Umbilical cord (tissue), 2 donors: ENCODE data around the gene NIPAL3. TPM values are rescaled to one million over a fixed set of nuclear protein-coding genes. Genes with fewer than 3 reads are reported as not detected.

Experiments used
- DNase-seq: peaks from one replicate; pipeline ENCODE4 v3.0.0-alpha.2; 2015; ENCODE audit warnings: low spot score
- total RNA-seq: library from RNA; depleted of rRNA; stranded (reverse); fragments of >200 nt; gene quantifications from one replicate; pipeline ENCODE4 v1.2.3, GENCODE V29; 2014; ENCODE audit warnings: low replicate concordance; ENCODE audit not compliant: insufficient read depth

Gene NIPAL3
- total RNA-seq = 24.6 TPM

- DNase-seq = peak; percentile 99
These were observed at the start of gene NIPAL3 for GRCh38 chr1:24415334-24415909. NIPAL3 (plus strand) TSS chr1:24415802; CDS start chr1:24419548, 3,746 bp downstream.

- DNase-seq = no peak
These were observed 48.9 kb upstream of the NIPAL3 start for GRCh38 chr1:24366707-24367106.

- DNase-seq = no peak
These were observed 46.4 kb upstream of the NIPAL3 start for GRCh38 chr1:24369199-24369598.

GRCh38 chr1:24369801-24370200 is 45.8 kb upstream of the NIPAL3 start:
- no peak for DNase-seq

- DNase-seq = no peak
These were observed 42.6 kb upstream of the NIPAL3 start for GRCh38 chr1:24373044-24373443.

- no peak for DNase-seq
These were observed 41.9 kb upstream of the NIPAL3 start for GRCh38 chr1:24373710-24374109.

GRCh38 chr1:24374891-24375786 is 40.5 kb upstream of the NIPAL3 start:
- no peak for DNase-seq

- DNase-seq = peak; percentile 37
These were observed 35.8 kb upstream of the NIPAL3 start for GRCh38 chr1:24379733-24380315.

GRCh38 chr1:24380508-24380907 is 35.1 kb upstream of the NIPAL3 start:
- DNase-seq = no peak

GRCh38 chr1:24381256-24381655 is 34.3 kb upstream of the NIPAL3 start:
- no peak for DNase-seq

GRCh38 chr1:24382165-24382577 is 33.4 kb upstream of the NIPAL3 start:
- no peak for DNase-seq

- DNase-seq = no peak
These were observed 32.1 kb upstream of the NIPAL3 start for GRCh38 chr1:24383381-24383940.

GRCh38 chr1:24384251-24385090 is 31.1 kb upstream of the NIPAL3 start:
- no peak for DNase-seq

GRCh38 chr1:24385160-24385940 is 30.3 kb upstream of the NIPAL3 start:
- no peak for DNase-seq

GRCh38 chr1:24386241-24386640 is 29.4 kb upstream of the NIPAL3 start:
- no peak for DNase-seq

GRCh38 chr1:24386931-24387330 is 28.7 kb upstream of the NIPAL3 start:
- DNase-seq = no peak

- DNase-seq = no peak
These were observed 27.9 kb upstream of the NIPAL3 start for GRCh38 chr1:24387636-24388175.

GRCh38 chr1:24388331-24388885 is 27.2 kb upstream of the NIPAL3 start:
- DNase-seq = no peak

- no peak for DNase-seq
These were observed 26.3 kb upstream of the NIPAL3 start for GRCh38 chr1:24389231-24389678.
